ENCODE measurements around the gene KIAA0513.

The KIAA0513 gene

GRCh38 chr16:85133290-85133599 lies 105.7 kb downstream of the KIAA0513 start:
- Histone ChIP-seq H3K4me1 (ENCODE audit: insufficient read depth, low read length) (no peaks in the 10 kb centered on the region), H3K27me3 (ENCODE audit: insufficient read depth, low read length) (no peaks in the 10 kb centered on the region), H3K9ac (ENCODE audit: low read depth, low read length) (no peak overlapping the region), H3K4me3 (ENCODE audit: low read length) (no peak overlapping the region), H3K27ac (ENCODE audit: low read depth, low read length) (no peak overlapping the region), H3K36me3 (ENCODE audit: insufficient read depth, low read length) (no peaks in the 10 kb centered on the region), H3K9me3 (ENCODE audit: insufficient read depth, low read depth, low read length) (no peaks in the 10 kb centered on the region)
- WGBS, result 89% methylated on average over 1 of the region's 1 CpG

GRCh38 chr16:85134076-85134788 lies 106.6 kb downstream of the KIAA0513 start:
- Histone ChIP-seq H3K4me3 (ENCODE audit: low read length) (no peak overlapping the region), H3K27ac (ENCODE audit: low read depth, low read length) (no peak overlapping the region), H3K4me1 (ENCODE audit: insufficient read depth, low read length) (no peaks in the 10 kb centered on the region), H3K36me3 (ENCODE audit: insufficient read depth, low read length) (no peaks in the 10 kb centered on the region), H3K9me3 (ENCODE audit: insufficient read depth, low read depth, low read length) (no peaks in the 10 kb centered on the region), H3K27me3 (ENCODE audit: insufficient read depth, low read length) (no peaks in the 10 kb centered on the region), H3K9ac (ENCODE audit: low read depth, low read length) (no peak overlapping the region)
- WGBS, result 90% methylated on average over 19 of the region's 19 CpGs

DNA sequence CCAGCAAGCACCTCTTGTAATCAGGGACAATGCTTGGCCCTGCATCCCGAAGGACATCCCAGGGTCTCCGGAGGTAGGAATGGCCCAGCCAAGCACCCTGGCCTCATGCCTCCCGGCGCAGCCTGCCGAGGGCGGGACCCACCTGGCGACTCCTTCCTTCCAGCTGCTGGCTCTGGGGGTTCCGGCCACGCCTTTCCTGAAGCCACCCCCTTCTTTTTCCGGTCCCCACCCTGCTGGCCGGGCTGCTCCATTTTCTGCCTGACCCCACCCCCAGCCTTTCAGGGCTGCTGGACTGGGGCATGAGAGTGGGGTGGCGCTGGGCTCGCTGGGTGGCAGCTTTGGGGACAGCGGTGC lies 107.2 kb downstream of the KIAA0513 start:
- H3K9me3 ChIP-seq (ENCODE audit: insufficient read depth, low read depth, low read length), result no peaks in the 10 kb centered on the region

DNA sequence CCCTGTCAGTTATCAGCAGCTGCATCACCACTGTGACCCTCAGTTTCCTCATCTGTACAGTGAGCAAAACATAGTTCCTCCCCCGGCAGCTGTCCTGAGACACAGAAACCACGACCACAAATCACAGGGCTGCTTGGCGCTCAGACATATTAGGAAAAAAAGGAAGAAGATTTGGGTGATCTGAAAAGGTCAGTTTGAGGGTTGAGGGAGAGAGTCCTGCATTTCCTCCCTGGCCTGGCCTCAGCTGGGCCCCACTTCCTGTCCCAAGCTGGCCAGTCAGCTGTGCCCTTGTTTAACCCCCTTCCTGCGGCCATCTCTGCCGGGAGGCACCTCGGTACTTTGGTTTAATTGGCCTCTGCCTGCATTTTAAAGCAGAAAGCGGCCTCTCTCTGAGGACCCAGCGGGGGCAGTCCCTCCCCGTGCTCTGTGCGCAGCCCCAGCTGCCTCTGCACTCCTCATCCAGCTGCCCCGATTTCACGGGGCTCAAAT lies 108.7 kb downstream of the KIAA0513 start:
- Histone ChIP-seq H3K4me3 (ENCODE audit: low read length) (no peak overlapping the region), H3K9ac (ENCODE audit: low read depth, low read length) (no peak overlapping the region), H3K36me3 (ENCODE audit: insufficient read depth, low read length) (no peaks in the 10 kb centered on the region), H3K9me3 (ENCODE audit: insufficient read depth, low read depth, low read length) (no peaks in the 10 kb centered on the region), H3K4me1 (ENCODE audit: insufficient read depth, low read length) (no peaks in the 10 kb centered on the region), H3K27ac (ENCODE audit: low read depth, low read length) (no peak overlapping the region), H3K27me3 (ENCODE audit: insufficient read depth, low read length) (no peaks in the 10 kb centered on the region)
- WGBS, result 58% methylated on average over 12 of the region's 12 CpGs

More for the DNA sequence above, 107.2 kb downstream of the KIAA0513 start:
- H3K4me3 ChIP-seq (ENCODE audit: low read length), result no peak overlapping the region
- no peaks in the 10 kb centered on the region for H3K27me3 ChIP-seq (ENCODE audit: insufficient read depth, low read length)
- H3K4me1 ChIP-seq (ENCODE audit: insufficient read depth, low read length), result no peaks in the 10 kb centered on the region
- no peaks in the 10 kb centered on the region for H3K36me3 ChIP-seq (ENCODE audit: insufficient read depth, low read length)
- 94% methylated on average over 14 of the region's 14 CpGs for WGBS
- no peak overlapping the region for H3K9ac ChIP-seq (ENCODE audit: low read depth, low read length)
- H3K27ac ChIP-seq (ENCODE audit: low read depth, low read length), result no peak overlapping the region

GRCh38 chr16:85136702-85137322 lies 109.2 kb downstream of the KIAA0513 start:
- Histone ChIP-seq H3K4me1 (ENCODE audit: insufficient read depth, low read length) (no peaks in the 10 kb centered on the region), H3K9ac (ENCODE audit: low read depth, low read length) (no peak overlapping the region), H3K9me3 (ENCODE audit: insufficient read depth, low read depth, low read length) (no peaks in the 10 kb centered on the region), H3K4me3 (ENCODE audit: low read length) (no peak overlapping the region), H3K36me3 (ENCODE audit: insufficient read depth, low read length) (no peaks in the 10 kb centered on the region), H3K27me3 (ENCODE audit: insufficient read depth, low read length) (no peaks in the 10 kb centered on the region), H3K27ac (ENCODE audit: low read depth, low read length) (no peak overlapping the region)
- 81% methylated on average over 17 of the region's 17 CpGs for WGBS

GRCh38 chr16:85137323-85138072 lies 109.9 kb downstream of the KIAA0513 start:
- WGBS, result 82% methylated on average over 29 of the region's 29 CpGs
- Histone ChIP-seq H3K27ac (ENCODE audit: low read depth, low read length) (no peak overlapping the region), H3K36me3 (ENCODE audit: insufficient read depth, low read length) (no peaks in the 10 kb centered on the region), H3K9ac (ENCODE audit: low read depth, low read length) (no peak overlapping the region), H3K4me1 (ENCODE audit: insufficient read depth, low read length) (no peaks in the 10 kb centered on the region), H3K27me3 (ENCODE audit: insufficient read depth, low read length) (no peaks in the 10 kb centered on the region), H3K9me3 (ENCODE audit: insufficient read depth, low read depth, low read length) (no peaks in the 10 kb centered on the region), H3K4me3 (ENCODE audit: low read length) (no peak overlapping the region)

DNA sequence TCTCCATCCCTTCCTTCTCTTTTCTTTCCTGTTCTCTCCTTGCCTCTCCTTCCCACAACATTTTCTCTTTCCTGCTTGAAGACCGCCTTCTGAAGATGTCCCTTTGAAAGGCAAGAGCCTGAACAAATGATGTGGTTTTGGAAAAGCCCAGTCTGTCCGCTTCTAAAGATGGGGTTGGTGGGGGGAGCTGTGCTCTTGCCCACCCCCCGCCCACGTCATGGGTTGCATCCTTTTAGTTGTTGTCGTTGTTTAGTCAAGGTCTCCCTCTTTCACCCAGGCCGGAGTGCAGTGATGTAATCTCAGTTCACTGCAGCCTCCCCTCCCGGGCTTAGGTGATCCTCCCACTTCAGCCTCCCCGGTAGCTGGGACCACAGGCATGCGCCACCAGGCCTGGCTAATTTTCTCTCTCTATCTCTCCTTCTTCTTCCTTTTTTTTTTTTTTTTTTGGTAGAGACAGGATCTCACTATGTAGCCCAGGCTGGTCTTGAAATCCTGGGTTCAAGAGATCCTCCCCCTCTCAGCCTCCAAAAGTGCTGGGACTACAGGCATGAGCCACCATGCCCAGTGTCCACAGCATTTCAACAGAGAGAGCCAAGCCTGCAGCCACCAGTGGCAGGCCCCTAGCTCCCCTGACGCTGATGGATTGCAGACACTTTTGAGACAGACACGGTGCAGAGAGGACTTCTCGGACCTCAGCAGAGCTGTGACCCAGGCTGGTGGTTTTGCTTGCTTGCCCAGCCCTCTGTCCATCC lies 110.7 kb downstream of the KIAA0513 start:
- H3K9ac ChIP-seq (ENCODE audit: low read depth, low read length), result no peak overlapping the region
- H3K4me1 ChIP-seq (ENCODE audit: insufficient read depth, low read length), result no peaks in the 10 kb centered on the region
- 91% methylated on average over 12 of the region's 12 CpGs for WGBS
- H3K36me3 ChIP-seq (ENCODE audit: insufficient read depth, low read length), result no peaks in the 10 kb centered on the region
- H3K27ac ChIP-seq (ENCODE audit: low read depth, low read length), result no peak overlapping the region
- no peak overlapping the region for H3K4me3 ChIP-seq (ENCODE audit: low read length)
- H3K9me3 ChIP-seq (ENCODE audit: insufficient read depth, low read depth, low read length), result no peaks in the 10 kb centered on the region
- H3K27me3 ChIP-seq (ENCODE audit: insufficient read depth, low read length), result no peaks in the 10 kb centered on the region

GRCh38 chr16:85138825-85139627 lies 111.4 kb downstream of the KIAA0513 start:
- Histone ChIP-seq H3K27ac (ENCODE audit: low read depth, low read length) (no peak overlapping the region), H3K9ac (ENCODE audit: low read depth, low read length) (no peak overlapping the region), H3K4me1 (ENCODE audit: insufficient read depth, low read length) (no peaks in the 10 kb centered on the region), H3K4me3 (ENCODE audit: low read length) (no peak overlapping the region), H3K9me3 (ENCODE audit: insufficient read depth, low read depth, low read length) (no peaks in the 10 kb centered on the region), H3K27me3 (ENCODE audit: insufficient read depth, low read length) (no peaks in the 10 kb centered on the region), H3K36me3 (ENCODE audit: insufficient read depth, low read length) (no peaks in the 10 kb centered on the region)
- 93% methylated on average over 16 of the region's 16 CpGs for WGBS

GRCh38 chr16:85139881-85140339 lies 112.3 kb downstream of the KIAA0513 start:
- no peak overlapping the region for H3K9ac ChIP-seq (ENCODE audit: low read depth, low read length)
- H3K4me1 ChIP-seq (ENCODE audit: insufficient read depth, low read length), result no peaks in the 10 kb centered on the region
- H3K36me3 ChIP-seq (ENCODE audit: insufficient read depth, low read length), result no peaks in the 10 kb centered on the region
- H3K27me3 ChIP-seq (ENCODE audit: insufficient read depth, low read length), result no peaks in the 10 kb centered on the region
- WGBS, result 86% methylated on average over 9 of the region's 9 CpGs
- H3K9me3 ChIP-seq (ENCODE audit: insufficient read depth, low read depth, low read length), result no peaks in the 10 kb centered on the region
- no peak overlapping the region for H3K4me3 ChIP-seq (ENCODE audit: low read length)
- H3K27ac ChIP-seq (ENCODE audit: low read depth, low read length), result no peak overlapping the region

GRCh38 chr16:85140455-85141012 lies 112.9 kb downstream of the KIAA0513 start:
- 88% methylated on average over 12 of the region's 12 CpGs for WGBS
- Histone ChIP-seq H3K4me3 (ENCODE audit: low read length) (no peak overlapping the region), H3K27ac (ENCODE audit: low read depth, low read length) (no peak overlapping the region), H3K9me3 (ENCODE audit: insufficient read depth, low read depth, low read length) (no peaks in the 10 kb centered on the region), H3K27me3 (ENCODE audit: insufficient read depth, low read length) (no peaks in the 10 kb centered on the region), H3K4me1 (ENCODE audit: insufficient read depth, low read length) (no peaks in the 10 kb centered on the region), H3K36me3 (ENCODE audit: insufficient read depth, low read length) (no peaks in the 10 kb centered on the region), H3K9ac (ENCODE audit: low read depth, low read length) (no peak overlapping the region)
